K562 (cell line): ENCODE results near the gene DHDDS. TPM values are rescaled to one million over a fixed set of nuclear protein-coding genes. Genes with fewer than 3 reads are reported as not detected.

Source experiments
- BCLAF1 ChIP-seq, 2 experiments: fragments of 450-650 bp in 1 of 2; IDR thresholded peaks; 2 replicates each; pipeline ENCODE4 v1.6.1; 2011 to 2017; ENCODE audit warnings: low read depth in 2 of 2, antibody characterized with exemption in 1 of 2, borderline replicate concordance in 1 of 2, low read length in 1 of 2, mild to moderate bottlenecking in 1 of 2, mixed read lengths in 1 of 2; ENCODE audit not compliant: control insufficient read depth in 1 of 2
- GATAD2A ChIP-seq: fragments of 450-650 bp; IDR thresholded peaks from 2 replicates; pipeline ENCODE4 v1.6.1; 2017
- LCOR ChIP-seq: sonication (generic); formaldehyde crosslinking; IDR thresholded peaks from 2 replicates; pipeline ENCODE4 v1.8.0; 2022; ENCODE audit warnings: mild to moderate bottlenecking, missing genetic modification reagents
- PCBP1 ChIP-seq: fragments of 200-400 bp; formaldehyde crosslinking; IDR thresholded peaks from 2 replicates; pipeline ENCODE4 v1.6.1; 2018; ENCODE audit warnings: mild to moderate bottlenecking, low read depth, low read length; ENCODE audit not compliant: poor library complexity, severe bottlenecking
- PRPF4 ChIP-seq: fragments of 200-400 bp; formaldehyde crosslinking; IDR thresholded peaks from one replicate; pipeline ENCODE4 v1.6.1; 2017; ENCODE audit warnings: low read length, low read depth, mild to moderate bottlenecking; ENCODE audit not compliant: insufficient read depth, poor library complexity, severe bottlenecking
- RB1 ChIP-seq: fragments of 450-650 bp; IDR thresholded peaks from 2 replicates; pipeline ENCODE4 v1.6.1; 2017; ENCODE audit warnings: low read depth, mild to moderate bottlenecking
- RBM39 ChIP-seq: fragments of 200-400 bp; formaldehyde crosslinking; optimal IDR thresholded peaks from 2 replicates; pipeline ENCODE3; 2018; ENCODE audit warnings: low read depth, low read length
- SETDB1 ChIP-seq: IDR thresholded peaks from one replicate; pipeline ENCODE4 v1.6.1; 2012; ENCODE audit warnings: low read length, control low read depth, inconsistent platforms
- SFPQ ChIP-seq: fragments of 200-400 bp; formaldehyde crosslinking; IDR thresholded peaks from 2 replicates; pipeline ENCODE4 v1.6.1; 2017; ENCODE audit warnings: mild to moderate bottlenecking, low read depth, low read length, moderate library complexity
- SMARCE1 ChIP-seq: fragments of 450-650 bp; IDR thresholded peaks from 2 replicates; pipeline ENCODE4 v1.7.1; 2016; ENCODE audit warnings: mild to moderate bottlenecking
- TBP ChIP-seq: optimal IDR thresholded peaks from 2 replicates; pipeline ENCODE3; 2011; ENCODE audit warnings: low read depth, low read length, improper control_type of control experiment
- TCF3 ChIP-seq: sonication (generic); formaldehyde crosslinking; IDR thresholded peaks from 2 replicates; pipeline ENCODE4 v1.4.0; 2020; ENCODE audit warnings: mild to moderate bottlenecking, missing genetic modification reagents
- VEZF1 ChIP-seq: fragments of 200-800 bp; sonication (Bioruptor generic); IDR thresholded peaks from 2 replicates; pipeline ENCODE4 v1.6.1; 2017; ENCODE audit warnings: missing genetic modification characterization, missing compliant biosample characterization
- ZNF239 ChIP-seq: fragments of 250-450 bp; sonication (Bioruptor Pico); IDR thresholded peaks from 2 replicates; pipeline ENCODE4 v1.4.0; 2020; ENCODE audit warnings: mild to moderate bottlenecking
- polyA plus RNA-seq, 8 experiments: library from polyadenylated mRNA; depleted of rRNA in 4 of 8; stranded (reverse) in 5 of 8; unstranded in 3 of 8; fragments of >200 nt; fragmentation: Nextera tagmentation in 2 of 8; fragmentation: Illumina TruSeq in 1 of 8; extraction: Ambion mirVana in 2 of 8; extraction: Trizol in 1 of 8; gene quantifications; 2 replicates each; pipeline versions ENCODE4 v1.2.1 to v1.2.3, GENCODE V29; 2011 to 2014; ENCODE audit warnings: inconsistent platforms in 1 of 8, missing spikeins in 1 of 8
- total RNA-seq, 7 experiments: library from RNA; depleted of rRNA in 6 of 7; stranded (reverse); fragments of >200 nt in 6 of 7; fragmentation: Illumina TruSeq in 2 of 7; extraction: Trizol in 2 of 7; gene quantifications; 2 replicates each; pipeline versions ENCODE4 v1.2.1 to v1.2.3, GENCODE V29; 2011 to 2021; ENCODE audit warnings: low replicate concordance in 1 of 7

Gene DHDDS
- total and polyA plus RNA-seq, 9 of the 15 experiments (the other 6 are each of a cell fraction or from before 2014, with no cell fraction given): 33.3 to 55.0 (median 44.3) TPM

- TF ChIP-seq GATAD2A (peak; percentile 91), BCLAF1 (IDR thresholded peaks at IDR 0.05; ENCODE audit: borderline replicate concordance in 1 of 2, control insufficient read depth in 1 of 2, low read depth in 2 of 2, low read length in 1 of 2) (no peak), ZNF239 (no peak), PCBP1 (peak; percentile 80), RBM39 (no peak), SETDB1 (no peak), VEZF1 (CRISPR knock-in tag) (peak; percentile 95), SMARCE1 (peak; percentile 72; the same call in 1 of the 2 replicates), PRPF4 (no peak), RB1 (peak; percentile 98), LCOR (CRISPR knock-in tag) (peak; percentile 100), TCF3 (CRISPR knock-in tag) (peak; percentile 47; the same call in 1 of the 2 replicates), SFPQ (no peak), TBP (peak; percentile 79)
These were observed at the start of gene DHDDS (continued) for GRCh38 chr1:26431979-26432695.
